GM13977 (cell line): ENCODE data around the gene ARF1.

Experiments used
- DNase-seq: peaks from one replicate; pipeline ENCODE4 v3.0.0; 2012; ENCODE audit warnings: low spot score
- in situ Hi-C: fragments of 300-500 bp; cut with MboI; formaldehyde crosslinking; loops from one replicate; pipeline ENCODE4 v1.12.0; 2022; ENCODE audit warnings: low sequenced_read_pairs, low pct_unique_long_range_greater_than_20kb, mixed read lengths, inconsistent platforms; ENCODE audit not compliant: unreplicated experiment
- TF ChIP-seq, protein P1 (sequence below): IDR thresholded peaks from 2 replicates; pipeline ENCODE4 v1.5.1; 2012; ENCODE audit warnings: mild to moderate bottlenecking, control low read depth; ENCODE audit not compliant: insufficient read depth; ENCODE audit errors: extremely low read depth, missing control alignments

Gene ARF1

DNA sequence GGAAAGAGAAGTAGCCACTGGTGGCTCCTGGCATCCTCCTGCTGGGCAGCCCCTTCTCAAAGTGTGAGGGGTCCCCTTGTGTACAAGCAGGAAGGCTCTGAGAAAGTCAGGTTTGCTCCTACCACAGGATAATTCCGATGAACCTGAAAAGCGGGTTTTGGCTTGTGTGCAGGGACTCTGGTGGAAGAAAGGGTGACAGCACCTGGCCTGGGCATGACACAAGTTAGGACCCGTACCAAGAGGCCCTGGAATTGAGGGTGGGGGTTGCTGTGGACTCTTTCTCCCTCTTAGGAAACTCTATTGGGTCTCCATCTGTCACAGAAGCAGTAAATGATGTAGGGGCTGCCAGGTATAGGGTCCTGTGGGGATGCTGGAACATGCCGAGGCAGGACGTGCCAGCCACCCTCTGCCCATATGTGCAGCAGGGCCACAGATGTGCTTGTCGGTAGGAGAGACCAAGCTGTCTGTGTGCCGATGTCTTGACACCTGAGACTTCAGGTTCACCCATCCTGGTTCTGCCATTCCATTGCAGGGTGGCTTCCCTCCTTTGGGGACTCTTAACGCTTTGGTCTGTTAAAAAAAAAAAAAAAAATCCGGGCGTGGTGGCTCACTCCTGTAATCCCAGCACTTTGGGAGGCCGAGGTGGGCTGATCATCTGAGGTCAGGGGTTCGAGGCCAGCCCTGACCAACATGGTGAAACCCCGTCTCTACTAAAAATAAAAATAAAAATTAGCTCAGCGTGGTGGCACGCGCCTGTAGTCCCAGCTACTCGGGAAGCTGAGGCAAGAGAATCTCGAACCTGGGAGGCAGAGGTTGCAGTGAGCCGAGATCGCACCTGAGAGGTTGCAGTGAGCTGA is 10.8 kb downstream of the ARF1 start:
- TF ChIP-seq, protein P1, sequence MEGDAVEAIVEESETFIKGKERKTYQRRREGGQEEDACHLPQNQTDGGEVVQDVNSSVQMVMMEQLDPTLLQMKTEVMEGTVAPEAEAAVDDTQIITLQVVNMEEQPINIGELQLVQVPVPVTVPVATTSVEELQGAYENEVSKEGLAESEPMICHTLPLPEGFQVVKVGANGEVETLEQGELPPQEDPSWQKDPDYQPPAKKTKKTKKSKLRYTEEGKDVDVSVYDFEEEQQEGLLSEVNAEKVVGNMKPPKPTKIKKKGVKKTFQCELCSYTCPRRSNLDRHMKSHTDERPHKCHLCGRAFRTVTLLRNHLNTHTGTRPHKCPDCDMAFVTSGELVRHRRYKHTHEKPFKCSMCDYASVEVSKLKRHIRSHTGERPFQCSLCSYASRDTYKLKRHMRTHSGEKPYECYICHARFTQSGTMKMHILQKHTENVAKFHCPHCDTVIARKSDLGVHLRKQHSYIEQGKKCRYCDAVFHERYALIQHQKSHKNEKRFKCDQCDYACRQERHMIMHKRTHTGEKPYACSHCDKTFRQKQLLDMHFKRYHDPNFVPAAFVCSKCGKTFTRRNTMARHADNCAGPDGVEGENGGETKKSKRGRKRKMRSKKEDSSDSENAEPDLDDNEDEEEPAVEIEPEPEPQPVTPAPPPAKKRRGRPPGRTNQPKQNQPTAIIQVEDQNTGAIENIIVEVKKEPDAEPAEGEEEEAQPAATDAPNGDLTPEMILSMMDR = no peak
- no peak for DNase-seq
- in situ Hi-C loops = no loop called here

DNA sequence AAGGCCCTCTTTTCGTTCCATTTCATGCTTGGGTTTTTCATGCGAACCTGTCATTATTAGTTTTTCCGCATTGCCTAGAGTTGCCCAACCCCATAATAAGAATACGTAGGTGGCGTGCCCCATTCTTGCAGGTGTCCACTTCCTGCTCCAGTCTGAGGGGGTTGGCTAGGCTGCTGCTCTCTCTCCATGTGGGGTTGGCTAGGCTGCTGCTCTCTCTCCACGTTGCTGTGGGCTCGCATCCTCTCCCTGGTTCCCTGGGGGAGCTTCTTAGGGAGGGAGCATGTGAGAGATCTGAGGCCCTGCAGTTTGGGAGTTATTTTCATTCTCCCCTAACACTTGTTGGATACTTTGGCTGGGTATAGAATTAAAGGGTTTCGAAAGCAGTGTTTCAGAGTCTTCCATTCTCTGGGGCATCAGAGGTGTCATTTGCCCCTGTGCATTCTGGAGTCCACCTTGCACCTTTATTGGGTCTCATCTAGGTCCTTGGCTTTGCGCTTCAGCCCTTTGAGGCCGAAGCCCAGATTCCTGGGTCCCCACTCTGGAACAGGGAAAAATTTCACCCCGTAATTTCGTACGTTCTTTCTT is 12.0 kb downstream of the ARF1 start:
- DNase-seq = no peak
- in situ Hi-C loops = no loop called here
- TF ChIP-seq, protein P1 = no peak

DNA sequence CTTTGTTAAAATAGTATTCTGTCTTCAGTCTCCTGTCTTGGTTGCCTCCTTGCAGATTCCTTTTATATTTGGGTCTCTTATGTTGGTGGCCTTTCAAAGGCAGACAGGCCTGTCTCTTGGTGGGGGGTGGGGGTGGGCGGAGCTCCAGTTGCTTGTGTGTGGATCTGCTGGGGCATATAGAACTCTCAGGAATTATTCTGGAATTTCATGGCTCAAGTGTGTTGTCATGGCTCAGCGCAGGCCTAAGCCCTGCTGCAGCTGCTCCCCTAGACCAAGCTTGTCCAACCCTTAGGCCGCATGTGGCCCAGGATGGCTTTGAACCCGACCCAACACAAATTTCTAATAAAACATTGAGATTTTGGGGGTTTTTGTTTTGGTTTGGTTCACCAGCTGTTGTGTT is 12.7 kb downstream of the ARF1 start:
- in situ Hi-C loops = no loop called here
- TF ChIP-seq, protein P1 = no peak
- DNase-seq = no peak

DNA sequence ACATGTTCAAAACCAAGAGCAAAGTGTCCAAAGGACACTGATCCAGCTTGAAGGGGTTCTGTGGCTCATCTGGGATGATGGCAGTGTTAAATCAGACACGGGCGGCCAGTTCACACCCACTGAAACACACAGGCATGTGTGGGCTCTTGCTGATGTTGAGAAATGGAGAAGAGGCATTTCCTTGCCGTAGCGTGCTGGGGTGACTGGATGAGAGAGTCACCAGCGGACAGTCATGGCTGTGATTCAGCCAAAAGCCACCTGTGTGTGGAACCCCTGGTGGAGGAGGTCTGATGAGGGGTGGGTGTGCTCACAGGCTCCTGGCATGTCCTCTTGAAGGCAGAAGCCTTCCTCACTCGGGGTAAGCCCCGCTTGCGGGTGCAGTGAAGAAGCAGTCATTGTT is 13.4 kb downstream of the ARF1 start:
- in situ Hi-C loops = no loop called here
- TF ChIP-seq, protein P1 = no peak
- DNase-seq = peak; percentile 8

DNA sequence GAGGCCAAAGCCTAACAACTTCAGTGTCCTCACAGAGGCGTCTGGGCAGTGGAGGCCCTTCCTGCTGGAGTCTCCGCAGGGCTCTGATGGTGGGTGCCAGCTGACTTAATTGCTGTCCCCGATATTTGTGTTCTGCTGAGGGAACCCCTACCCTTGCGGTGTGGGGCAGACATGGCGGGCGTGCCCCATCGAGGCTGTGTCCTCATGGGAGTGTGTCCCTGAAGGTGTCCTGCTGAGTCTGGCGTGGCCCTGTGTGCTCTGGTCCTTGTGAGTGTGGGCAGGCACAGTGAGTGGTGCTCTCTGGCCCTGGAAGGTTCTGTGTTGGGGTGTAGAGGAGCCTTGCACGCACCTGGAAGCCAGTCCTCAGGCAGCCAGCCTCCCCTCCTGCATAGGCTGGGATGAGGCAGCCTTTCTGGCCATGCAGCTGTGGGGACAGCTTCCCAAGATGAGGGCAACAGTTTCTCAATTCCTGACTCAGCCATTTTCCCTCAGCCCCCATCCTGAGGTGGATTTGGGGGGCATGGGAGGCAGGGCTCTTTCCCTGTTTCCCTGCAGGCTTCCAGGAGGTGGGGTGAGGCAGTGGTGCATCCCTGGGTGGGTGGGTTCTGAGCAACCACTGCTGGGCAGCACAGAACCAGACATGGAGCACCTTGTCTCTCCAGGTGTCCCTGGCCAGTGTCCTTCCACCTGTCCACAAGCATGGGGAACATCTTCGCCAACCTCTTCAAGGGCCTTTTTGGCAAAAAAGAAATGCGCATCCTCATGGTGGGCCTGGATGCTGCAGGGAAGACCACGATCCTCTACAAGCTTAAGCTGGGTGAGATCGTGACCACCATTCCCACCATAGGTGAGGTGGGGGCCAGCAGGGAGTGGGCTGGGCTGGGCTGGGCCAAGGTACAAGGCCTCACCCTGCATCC is 14.2 kb downstream of the ARF1 start:
- in situ Hi-C loops = no loop called here
- TF ChIP-seq, protein P1 = no peak
- DNase-seq = peak; percentile 9

DNA sequence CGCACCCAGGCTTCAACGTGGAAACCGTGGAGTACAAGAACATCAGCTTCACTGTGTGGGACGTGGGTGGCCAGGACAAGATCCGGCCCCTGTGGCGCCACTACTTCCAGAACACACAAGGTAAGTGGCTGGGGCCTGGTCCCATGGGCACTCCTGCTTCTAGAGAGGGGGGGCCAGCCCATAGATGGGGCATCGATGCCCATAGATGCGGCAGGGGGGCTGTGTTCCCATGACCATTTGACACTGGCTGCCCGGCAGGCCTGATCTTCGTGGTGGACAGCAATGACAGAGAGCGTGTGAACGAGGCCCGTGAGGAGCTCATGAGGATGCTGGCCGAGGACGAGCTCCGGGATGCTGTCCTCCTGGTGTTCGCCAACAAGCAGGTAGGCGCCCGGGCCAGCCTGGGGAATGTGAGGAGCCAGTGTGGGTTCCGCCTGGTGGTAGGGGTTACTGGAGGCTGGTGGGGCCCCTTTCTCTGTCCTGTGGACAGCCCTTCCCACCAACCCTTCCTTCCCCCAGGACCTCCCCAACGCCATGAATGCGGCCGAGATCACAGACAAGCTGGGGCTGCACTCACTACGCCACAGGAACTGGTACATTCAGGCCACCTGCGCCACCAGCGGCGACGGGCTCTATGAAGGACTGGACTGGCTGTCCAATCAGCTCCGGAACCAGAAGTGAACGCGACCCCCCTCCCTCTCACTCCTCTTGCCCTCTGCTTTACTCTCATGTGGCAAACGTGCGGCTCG is 15.0 kb downstream of the ARF1 start:
- in situ Hi-C loops = no loop called here
- peak; percentile 5 for DNase-seq
- TF ChIP-seq, protein P1 = no peak
